ENCODE results near the gene ANKS1A.

DNA sequence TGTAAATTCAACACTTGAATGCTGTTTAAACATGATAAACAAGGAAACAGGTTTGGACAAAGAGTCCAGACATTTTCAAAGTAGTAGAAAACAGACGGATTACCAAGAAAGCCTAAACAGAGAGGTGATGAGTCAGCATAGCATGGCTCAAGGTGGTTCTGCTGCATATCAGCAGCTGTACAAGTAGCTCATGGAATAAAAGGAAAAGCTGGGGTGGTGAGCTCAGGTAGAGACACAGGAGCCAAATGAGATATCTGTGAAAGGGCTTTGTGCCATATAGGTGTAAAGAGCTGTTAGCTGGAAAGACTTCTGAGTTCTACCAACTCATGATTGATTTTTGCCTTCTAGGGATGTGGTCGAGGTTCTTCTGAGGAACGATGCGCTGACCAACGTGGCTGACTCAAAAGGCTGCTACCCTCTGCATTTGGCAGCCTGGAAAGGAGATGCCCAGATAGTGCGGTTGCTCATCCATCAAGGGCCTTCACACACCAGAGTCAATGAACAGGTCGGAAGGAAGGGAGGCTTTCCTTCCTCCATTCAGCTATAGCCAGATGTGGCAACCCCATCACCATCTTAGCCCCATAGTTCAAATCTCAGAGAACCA, 80.7 kb downstream of the ANKS1A start:
- TF ChIP-seq POLR2AphosphoS5 (IDR thresholded peaks at IDR 0.05; ENCODE audit: low read depth) (no peak), EZH2 (IDR thresholded peaks at IDR 0.05; ENCODE audit: low read depth, unreplicated experiment) (no peak)
- TF ChIP-seq, protein P1, sequence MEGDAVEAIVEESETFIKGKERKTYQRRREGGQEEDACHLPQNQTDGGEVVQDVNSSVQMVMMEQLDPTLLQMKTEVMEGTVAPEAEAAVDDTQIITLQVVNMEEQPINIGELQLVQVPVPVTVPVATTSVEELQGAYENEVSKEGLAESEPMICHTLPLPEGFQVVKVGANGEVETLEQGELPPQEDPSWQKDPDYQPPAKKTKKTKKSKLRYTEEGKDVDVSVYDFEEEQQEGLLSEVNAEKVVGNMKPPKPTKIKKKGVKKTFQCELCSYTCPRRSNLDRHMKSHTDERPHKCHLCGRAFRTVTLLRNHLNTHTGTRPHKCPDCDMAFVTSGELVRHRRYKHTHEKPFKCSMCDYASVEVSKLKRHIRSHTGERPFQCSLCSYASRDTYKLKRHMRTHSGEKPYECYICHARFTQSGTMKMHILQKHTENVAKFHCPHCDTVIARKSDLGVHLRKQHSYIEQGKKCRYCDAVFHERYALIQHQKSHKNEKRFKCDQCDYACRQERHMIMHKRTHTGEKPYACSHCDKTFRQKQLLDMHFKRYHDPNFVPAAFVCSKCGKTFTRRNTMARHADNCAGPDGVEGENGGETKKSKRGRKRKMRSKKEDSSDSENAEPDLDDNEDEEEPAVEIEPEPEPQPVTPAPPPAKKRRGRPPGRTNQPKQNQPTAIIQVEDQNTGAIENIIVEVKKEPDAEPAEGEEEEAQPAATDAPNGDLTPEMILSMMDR (conservative IDR thresholded peaks at IDR 0.05; ENCODE audit: low read depth in 2 of 2): no peak

All from GM23338 (cell line).